LoVo (cell line): ENCODE data around the gene SERINC5.
A peak's percentile ranks its signal among the peaks of the same experiment; 100 is the strongest.
"Not testable (repeated sequence)": the region's sequence is repeated elsewhere in the genome, so short reads cannot be mapped to it uniquely, and the experiment has no call there.

ENCODE experiments used
- DNase-seq: peaks from one replicate; pipeline ENCODE4 v3.0.0-alpha.2; 2016; ENCODE audit warnings: low spot score

The SERINC5 gene

DNA sequence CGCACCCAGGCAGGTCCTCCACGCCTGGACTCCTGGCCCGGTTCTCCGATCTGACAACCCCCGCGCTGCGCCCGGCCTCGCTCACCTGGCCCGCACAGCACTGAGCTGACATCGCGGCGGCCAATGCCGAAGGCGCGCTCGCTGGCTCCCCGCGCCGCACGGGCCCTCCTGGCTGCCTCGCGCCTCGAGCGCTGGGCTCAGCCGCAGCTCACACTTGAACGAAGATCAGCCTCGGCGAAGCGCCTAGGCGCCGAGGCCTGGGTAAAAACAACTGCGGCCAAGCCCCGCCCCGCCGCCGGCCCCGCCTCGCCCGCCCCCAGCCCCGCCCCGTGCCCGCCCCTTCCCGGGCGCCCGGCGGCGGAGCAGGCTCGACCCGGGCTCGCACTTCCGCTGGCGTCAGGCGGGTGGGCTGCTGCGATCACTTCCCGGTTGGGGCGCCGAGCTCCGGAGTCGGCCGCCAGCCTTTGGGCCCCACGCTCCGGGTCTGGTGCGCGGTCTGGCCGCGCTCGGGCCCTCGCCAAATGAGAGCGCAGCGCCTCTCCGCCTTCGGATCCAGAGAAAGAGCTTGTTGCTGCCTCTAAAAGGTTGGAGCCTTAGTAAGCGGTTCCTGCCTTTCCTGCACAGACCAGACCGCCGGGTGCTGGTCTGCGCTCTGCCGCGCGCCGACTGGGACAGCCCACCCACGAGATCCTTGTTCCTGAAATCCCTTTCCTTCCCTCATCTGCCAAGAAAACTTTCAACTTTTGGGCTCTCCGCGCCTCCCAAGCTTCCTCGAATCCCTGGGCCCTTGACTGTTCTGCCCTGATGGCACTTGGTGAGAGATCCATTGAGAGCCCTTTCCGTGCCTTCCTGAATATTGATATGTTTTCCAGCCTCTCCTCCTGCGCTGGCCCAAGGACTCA lies at the start of gene SERINC5:
Gene SERINC5 (minus strand): TSS at position 238 of the 902 bp plus-strand sequence. CDS start 126 bp downstream, at position 112.
- DNase-seq = peak; percentile 88

DNA sequence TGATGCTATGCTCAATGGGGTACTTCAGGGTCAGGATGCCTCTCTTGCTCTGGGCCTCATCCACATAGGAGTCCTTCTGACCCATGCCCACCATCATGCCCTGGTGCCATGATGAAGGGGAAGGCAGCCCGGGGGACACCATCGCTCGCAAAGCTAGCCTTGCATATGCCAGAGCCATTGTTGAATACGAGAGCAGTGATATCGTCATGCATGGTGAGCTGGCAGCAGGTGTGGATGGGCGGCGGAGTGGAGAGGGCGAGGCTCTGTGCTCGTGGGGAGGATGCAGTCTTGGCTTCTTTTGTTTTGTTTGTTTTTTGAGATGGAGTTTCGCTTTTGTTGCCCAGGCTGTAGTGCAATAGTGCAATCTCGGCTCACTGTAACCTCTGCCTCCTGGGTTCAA lies 46.8 kb upstream of the SERINC5 start:
- DNase-seq = no peak

DNA sequence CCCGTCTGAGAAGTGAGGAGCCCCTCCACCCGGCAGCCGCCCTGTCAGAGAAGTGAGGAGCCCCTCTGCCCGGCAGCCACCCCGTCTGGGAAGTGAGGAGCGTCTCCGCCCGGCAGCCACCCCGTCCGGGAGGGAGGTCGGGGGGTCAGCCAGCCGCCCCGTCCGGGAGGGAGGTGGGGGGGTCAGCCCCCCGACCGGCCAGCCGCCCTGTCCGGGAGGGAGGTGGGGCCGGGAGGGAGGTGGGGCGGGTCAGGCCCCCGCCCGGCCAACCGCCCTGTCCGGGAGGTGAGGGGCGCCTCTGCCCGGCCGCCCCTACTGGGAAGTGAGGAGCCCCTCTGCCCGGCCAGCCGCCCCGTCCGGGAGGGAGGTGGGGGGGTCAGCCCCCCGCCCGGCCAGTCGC lies 45.5 kb upstream of the SERINC5 start:
- DNase-seq = not testable (repeated sequence)

DNA sequence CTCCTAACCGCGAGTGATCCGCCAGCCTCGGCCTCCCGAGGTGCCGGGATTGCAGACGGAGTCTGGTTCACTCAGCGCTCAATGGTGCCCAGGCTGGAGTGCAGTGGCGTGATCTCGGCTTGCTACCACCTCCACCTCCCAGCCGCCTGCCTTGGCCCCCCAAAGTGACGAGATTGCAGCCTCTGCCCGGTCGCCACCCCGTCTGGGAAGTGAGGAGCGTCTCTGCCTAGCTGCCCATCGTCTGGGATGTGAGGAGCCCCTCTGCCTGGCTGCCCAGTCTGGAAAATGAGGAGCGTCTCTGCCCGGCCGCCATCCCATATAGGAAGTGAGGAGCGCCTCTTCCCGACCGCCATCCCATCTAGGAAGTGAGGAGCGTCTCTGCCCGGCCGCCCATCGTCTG lies 44.9 kb upstream of the SERINC5 start:
- not testable (repeated sequence) for DNase-seq

DNA sequence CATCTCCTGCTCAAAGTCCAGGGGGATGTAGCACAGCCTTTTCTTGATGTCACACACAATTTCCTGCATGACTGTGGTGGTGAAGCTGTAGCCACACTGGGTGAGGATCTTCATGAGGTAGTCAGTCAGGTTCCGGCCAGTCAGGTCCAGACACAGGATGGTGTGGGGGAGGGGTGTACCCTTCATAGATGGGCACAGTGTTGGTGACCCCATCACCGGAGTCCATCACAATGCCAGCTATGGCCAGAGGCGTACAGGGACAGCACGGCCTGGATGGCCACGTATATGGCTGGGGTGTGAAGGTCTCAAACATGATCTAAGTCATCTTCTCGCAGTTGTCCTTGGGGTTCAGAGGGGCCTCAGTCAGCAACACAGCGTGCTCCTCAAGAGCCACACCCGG lies 44.3 kb upstream of the SERINC5 start:
- no peak for DNase-seq

DNA sequence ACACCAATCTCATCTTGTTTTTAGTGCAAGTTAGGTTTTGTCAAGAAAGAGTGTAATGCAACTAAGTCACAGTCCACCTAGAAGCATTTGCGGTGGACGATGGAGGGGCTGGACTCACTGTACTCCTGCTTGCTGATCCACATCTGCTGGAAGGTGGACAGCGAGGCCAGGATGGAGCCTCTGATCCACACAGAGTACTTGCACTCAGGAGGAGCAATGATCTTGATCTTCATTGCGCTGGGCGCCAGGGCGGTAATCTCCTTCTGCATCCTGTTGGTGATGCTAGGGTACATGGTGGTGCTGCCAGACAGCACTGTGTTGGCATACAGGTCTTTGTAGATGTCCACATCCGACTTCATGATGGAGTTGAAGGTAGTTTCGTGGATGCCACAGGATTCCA lies 43.8 kb upstream of the SERINC5 start:
- DNase-seq = no peak

DNA sequence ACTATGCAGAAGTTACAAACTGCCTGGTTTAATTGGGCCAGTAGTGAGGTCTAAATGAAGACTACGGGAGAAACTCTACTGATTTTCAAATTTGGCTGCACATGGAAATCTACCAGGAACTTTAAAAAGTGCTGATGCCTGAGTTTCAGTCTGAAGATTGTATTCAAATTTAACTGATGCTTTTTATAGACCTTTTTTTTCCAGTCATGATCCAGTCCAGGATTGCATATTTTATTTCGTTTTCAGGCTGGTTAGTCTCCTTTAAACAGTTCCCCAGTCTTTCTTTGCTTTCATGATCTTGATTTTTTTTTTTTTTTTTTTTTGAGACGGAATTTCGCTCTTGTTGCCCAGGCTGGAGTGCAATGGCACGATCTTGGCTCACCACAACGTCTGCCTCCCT lies 40.3 kb upstream of the SERINC5 start:
- DNase-seq = no peak

DNA sequence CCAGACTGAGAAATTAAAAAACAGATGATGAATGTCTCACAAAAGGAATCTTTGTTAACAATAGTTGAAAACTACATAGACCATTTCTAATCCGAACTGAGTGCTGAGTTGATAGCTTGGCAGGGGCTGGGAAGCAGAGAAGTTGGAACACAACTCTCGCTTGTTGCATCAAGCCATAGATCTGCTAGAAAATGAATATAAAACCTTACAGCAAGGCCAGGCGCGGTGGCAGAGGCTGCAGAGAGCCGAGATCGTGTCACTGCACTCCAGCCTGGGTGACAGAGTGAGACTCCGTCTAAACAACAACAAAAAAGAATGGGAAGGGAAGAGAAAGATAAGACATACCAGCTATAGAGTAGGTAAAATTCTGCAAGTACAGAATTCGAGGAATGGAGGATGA lies 35.9 kb upstream of the SERINC5 start:
- no peak for DNase-seq

DNA sequence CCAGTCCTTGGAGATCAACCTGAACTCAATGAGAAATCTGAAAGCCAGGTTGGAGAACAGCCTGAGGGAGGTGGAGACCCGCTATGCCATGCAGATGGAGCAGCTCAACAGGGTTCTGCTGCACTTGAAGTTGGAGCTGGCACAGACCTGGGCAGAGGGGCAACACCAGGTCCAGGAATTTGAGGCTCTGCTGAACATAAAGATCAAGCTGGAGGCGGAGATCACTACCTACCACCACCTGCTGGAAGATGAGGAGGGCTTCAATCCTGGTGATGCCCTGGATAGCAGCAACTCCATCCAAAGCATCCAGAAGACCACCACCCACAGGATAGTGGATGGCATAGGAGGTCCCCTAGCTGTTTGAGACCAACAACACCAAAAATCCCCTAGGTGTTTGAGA lies 33.5 kb upstream of the SERINC5 start:
- DNase-seq = no peak

DNA sequence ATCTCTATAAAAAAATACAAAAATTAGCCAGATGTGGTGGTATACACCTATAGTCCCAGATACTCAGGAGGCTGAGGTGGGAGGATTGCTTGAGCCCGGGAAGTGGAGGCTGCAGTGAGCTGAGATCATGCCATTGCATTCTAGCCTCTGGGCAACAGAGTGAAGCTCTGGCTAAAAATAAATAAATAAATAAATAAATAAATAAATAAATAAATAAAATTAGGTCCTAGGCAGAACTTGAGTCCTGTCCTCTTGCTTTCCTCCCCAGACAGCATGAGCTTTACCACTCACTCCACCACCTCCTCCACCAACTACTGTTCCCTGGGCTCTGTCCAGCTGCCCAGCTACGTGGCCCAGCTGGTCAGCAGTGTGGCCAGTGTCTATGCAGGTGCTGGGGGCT lies 32.3 kb upstream of the SERINC5 start:
- no peak for DNase-seq

DNA sequence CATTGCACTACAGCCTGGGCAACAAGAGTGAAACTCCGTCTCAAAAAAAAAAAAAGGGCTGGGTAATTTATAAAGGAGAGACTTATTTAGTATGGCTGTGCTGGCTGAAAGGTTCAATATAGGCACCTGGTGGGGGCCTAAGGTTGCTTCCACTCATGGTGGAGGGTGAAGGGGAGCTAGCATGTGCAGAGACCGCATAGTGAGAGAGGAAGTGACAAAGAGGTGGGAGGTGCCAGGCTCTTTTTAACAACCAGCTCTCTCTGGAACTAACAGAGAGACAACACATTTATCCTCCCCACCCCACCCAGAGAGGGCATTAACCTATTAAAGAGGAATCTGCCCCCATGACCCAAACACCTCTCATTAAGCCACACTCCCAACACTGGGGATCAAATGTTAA lies 28.9 kb upstream of the SERINC5 start:
- DNase-seq = no peak

DNA sequence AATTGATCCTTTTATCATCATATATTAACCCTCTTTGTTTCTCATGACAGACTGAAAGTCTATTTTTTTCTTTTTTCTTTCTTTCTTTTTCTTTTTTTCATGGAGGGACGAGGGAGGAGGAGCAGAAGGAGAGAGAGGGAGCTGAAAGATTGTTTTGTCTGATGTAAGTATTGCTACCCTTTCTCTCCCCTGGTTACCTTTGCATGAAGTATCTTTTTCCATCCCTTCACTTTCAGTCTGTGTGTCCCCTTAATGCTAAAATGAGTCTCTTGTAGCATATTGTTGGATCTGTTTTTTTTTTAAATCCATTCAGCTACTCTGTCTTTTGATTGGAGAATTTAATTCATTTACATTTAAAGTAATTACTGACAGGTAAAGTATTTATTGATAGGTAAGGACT lies 27.5 kb upstream of the SERINC5 start:
- DNase-seq = no peak

DNA sequence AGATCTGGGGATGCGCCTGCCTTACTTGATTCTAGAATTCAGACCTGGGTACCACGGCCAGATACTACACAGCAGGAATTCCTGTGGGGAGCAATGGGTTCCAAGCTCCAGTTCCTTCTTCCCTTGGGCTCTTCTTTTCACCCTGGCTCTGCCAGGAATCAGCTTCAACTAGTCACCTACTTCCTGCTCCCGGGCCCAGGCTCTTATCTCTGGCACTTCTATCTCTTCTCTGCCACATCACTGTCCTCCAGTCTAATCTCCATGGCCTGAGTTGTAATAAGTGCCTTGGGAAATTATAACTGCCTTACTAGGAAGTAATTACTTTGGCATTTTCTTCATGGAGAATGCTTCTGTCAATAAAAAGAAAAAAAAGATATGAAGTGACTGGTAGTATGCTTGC lies 26.2 kb upstream of the SERINC5 start:
- DNase-seq = no peak

DNA sequence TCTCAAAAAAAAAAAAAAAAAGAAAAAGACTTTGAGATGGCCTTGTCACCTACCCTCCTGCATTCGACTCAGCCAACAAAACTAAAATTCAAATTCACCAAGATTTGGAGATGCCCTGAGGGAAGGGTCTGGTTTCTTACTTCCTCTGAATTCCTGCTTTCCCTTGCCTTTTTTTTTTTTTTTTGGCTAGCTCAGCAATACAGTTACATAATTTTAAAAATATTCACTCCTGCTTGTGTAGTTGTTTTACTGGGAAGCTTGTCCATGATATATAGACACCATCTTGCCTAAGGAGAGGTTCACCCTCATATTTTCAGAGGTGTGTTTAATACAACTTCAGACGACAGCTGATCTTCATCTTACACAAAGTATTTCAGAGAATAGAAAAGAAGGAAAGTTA lies 21.3 kb upstream of the SERINC5 start:
- no peak for DNase-seq

DNA sequence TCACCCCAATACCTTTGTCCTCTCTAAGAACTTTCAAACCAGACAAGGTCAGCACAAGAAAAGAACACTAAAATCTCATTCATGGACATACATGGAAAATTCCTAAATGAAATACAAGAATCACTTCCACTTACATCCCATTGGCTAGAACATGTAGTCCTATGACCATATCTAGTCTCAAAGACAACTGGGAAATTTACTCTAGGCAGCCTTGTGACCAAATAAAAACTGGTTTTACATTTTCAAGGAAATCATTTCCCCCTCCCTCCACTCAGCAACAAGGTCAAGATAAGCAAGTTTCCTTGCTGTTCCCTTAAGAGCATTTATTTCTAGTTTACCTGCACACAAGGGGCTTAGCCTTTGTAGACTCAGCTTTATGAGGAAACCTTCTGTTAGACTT lies 20.3 kb upstream of the SERINC5 start:
- no peak for DNase-seq

DNA sequence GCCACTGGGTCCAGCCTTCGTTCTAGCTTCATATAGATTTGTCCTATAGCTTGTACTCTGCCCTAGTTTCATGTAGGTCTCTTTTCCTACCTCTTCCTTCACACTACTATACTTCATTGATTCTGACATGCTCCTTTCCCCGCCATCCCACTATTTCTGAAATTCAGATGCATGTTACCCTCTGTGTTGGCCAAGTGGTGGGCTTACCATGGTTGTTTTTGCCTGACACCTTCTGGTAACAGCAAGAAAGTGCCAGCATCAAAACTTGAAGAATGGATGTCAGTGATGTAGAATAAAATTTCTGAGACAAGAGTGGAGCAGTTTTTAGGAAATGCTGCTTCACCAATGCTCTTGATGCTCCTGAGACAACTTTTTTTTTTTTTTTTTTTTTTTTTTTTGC lies 19.5 kb upstream of the SERINC5 start:
- no peak for DNase-seq

DNA sequence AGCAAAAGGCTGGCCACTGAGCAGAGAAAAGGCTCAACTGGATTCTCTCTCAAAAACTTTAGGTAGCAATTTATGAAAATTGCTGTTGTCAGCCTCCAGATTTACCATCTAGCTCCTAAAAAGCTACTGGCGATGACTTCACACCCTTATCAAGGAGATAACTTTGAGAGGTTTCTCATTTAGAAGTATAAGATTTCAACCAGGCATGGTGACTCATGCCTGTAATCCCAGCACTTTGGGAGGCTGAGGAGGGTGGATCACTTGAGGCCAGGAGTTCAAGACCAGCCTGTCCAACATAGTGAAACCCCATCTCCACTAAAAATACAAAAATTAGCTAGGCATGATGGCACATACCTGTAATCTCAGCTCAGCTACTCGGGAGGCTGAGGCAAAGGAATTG lies 14.7 kb upstream of the SERINC5 start:
- DNase-seq = not testable (repeated sequence)

DNA sequence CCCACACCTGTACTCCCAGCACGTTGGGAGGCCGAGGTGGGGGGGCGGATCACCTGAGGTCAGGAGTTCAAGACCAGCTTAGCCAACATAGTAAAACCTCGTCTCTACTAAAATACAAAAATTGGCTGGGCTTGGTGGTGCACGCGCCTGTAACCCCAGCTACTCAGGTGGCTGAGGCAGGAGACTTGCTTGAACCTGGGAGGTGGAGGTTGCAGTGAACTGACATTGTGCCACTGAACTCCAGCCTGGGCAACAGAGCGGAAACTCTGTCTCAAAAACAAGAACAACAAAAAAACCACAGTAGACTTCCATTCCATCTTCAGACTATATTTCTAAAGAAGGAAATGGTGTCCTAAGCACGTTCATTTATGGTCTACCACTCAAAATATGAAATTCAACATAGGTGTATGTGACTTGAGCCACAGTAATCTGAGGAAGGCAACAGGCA lies 14.2 kb upstream of the SERINC5 start:
- no peak for DNase-seq

DNA sequence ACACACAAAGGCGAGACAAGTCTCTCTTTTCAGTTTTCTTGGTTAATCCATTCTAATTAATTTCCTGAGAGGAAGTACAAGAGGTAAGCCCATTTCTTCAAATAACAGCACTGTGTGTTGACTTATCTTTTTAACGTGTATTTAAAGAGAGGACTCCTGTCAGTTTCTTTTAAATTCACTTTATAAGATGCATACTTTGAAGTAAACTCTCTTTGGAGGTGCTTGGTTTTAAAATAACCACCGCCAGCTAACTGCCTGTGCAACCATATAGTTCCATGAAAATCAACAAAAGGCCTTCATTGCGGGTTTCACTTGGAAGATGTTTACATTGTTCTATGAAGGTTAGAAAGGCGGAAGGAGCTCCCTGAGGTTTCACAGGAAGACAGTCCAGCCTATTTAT lies 13.1 kb upstream of the SERINC5 start:
- DNase-seq = no peak

DNA sequence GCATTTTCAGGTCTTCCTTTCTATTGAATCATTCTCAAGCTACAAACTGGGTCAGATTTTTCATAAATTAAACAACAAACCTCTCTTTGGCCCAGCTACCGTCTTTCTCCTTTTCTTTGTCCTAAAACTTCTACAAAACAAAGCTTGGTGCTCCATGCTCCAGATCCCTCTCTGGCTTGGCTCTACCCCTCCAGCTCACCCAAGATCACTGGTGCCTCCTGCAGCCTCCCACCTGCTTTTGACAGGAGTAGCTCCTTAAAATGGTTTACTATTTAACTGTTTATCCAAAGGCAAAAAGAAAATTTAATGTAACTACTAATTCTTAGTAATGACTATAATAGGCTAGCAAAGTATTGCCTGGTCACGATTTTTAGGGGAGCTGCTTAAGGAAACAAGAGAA lies 10.7 kb upstream of the SERINC5 start:
- DNase-seq = no peak

DNA sequence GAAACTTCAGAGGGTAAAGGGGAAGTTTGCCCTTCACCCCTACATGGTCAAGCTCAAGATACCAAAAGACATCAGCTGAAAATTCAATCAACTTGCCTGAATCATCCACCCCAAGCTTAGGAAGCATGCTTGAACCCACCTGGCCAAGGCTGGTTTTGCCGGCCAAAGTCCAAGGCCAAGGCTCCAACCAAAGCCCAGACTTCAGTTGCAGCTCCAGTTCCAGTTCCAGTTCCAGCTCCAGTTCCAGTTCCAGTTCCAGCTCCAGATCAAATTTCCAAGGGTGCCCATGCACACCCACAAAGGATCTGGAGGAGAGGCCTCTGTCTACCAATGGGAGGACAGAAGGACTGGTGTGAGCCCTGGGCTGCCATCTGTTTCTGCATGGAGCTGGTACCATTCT lies 4.6 kb upstream of the SERINC5 start:
- DNase-seq = no peak

DNA sequence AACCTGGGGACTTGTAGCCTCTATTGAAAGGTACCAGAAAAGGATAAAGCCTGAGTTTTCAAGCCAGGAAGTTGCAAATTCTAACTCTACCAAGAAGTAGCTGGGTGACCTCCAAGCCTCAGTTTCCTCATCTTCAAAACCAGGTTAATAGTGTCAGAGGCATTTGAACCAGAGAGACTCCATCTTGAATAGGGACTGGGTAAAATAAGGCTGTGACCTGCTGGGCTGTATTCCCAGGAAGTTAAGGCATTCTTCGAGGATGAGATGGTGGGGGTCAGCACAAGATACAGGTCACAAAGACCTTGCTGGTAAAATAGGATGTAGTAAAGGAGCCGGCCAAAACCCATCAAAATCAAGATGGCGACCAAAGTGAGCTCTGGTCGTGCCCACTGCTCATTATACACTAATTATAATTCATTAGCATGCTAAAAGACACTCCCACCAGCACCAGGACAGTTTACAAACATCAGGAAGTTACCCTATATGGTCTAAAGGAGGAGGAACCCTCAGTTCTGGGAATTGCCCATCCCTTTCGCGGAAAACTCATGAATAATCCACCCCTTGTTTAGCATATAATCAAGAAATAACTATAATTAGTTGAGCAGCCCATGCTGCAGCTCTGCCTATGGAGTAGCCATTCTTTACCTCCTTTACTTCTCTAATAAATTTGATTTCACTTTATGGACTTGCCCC lies 3.8 kb upstream of the SERINC5 start:
- DNase-seq = no peak

DNA sequence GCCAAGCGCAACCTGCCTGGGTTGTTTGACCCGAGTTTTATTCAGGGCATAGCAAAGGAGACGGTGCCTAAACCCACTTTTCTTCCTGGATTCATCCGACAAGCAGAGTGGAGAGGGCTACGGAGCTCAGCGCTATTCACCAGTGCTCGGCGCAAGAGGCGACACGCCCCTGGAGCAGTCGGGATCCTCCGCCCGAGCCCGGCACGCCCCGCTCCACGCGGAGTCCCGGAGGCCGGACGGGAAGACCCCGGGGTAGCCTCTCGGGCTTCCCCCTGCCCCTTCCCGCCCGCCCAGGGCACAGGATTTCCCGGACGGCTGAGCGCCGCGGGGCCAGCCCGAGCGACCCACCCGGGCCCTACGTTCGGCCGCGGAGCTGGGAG lies 427 bp downstream of the SERINC5 start:
- peak; percentile 72 for DNase-seq
